Liver (tissue), 9 donors: Measurements from ENCODE around the gene SMAD7. TPM values are rescaled to one million over a fixed set of nuclear protein-coding genes. Genes with fewer than 3 reads are reported as not detected.

ENCODE experiments used
- DNase-seq: peaks from one replicate; pipeline ENCODE4 v3.0.0-alpha.2; 2017; ENCODE audit warnings: low spot score
- H3K27ac ChIP-seq, 2 donors: one replicate each; pipeline ENCODE4 v1.7.0; 2013; ENCODE audit warnings: inconsistent platforms in 2 of 2, low read length in 2 of 2, control low read depth in 1 of 2, low read depth in 1 of 2, mild to moderate bottlenecking in 1 of 2
- H3K27me3 ChIP-seq, 4 donors: one replicate each; pipeline versions ENCODE4 v1.6.1 to v1.7.0; 2013; ENCODE audit warnings: low read length in 3 of 4, inconsistent platforms in 1 of 4, mild to moderate bottlenecking in 1 of 4, moderate library complexity in 1 of 4; ENCODE audit not compliant: control insufficient read depth in 4 of 4, insufficient read depth in 4 of 4
- H3K36me3 ChIP-seq, 4 donors: one replicate each; pipeline versions ENCODE4 v1.6.1 to v1.7.0; 2013; ENCODE audit warnings: low read length in 3 of 4, mild to moderate bottlenecking in 3 of 4, low read depth in 1 of 4, moderate library complexity in 1 of 4; ENCODE audit not compliant: control insufficient read depth in 4 of 4, insufficient read depth in 3 of 4
- H3K4me1 ChIP-seq, 4 donors: one replicate each; pipeline versions ENCODE4 v1.6.1 to v1.7.0; 2013; ENCODE audit warnings: low read length in 3 of 4, mild to moderate bottlenecking in 3 of 4, moderate library complexity in 1 of 4; ENCODE audit not compliant: control insufficient read depth in 4 of 4, insufficient read depth in 4 of 4
- H3K4me3 ChIP-seq, 3 donors: one replicate each; pipeline versions ENCODE4 v1.6.1 to v1.7.0; 2013; ENCODE audit warnings: low read length in 3 of 3, control low read depth in 1 of 3, low read depth in 1 of 3, mild to moderate bottlenecking in 1 of 3
- H3K9ac ChIP-seq, 2 donors: one replicate each; pipeline ENCODE4 v1.7.0; 2013; ENCODE audit warnings: low read length in 2 of 2, mild to moderate bottlenecking in 2 of 2, moderate library complexity in 2 of 2, control low read depth in 1 of 2, low read depth in 1 of 2
- H3K9me3 ChIP-seq, 4 donors: one replicate each; pipeline versions ENCODE4 v1.6.1 to v1.7.0; 2013; ENCODE audit warnings: low read length in 3 of 4; ENCODE audit not compliant: control insufficient read depth in 4 of 4
- FOXA1 ChIP-seq: IDR thresholded peaks from 2 replicates; pipeline ENCODE4 v1.6.1; 2016; ENCODE audit warnings: antibody characterized with exemption
- FOXA2 ChIP-seq: IDR thresholded peaks from 2 replicates; pipeline ENCODE4 v1.6.1; 2016; ENCODE audit warnings: antibody characterized with exemption
- HNF4A ChIP-seq, 2 donors: conservative IDR thresholded peaks; 2 replicates each; pipeline ENCODE4 v1.6.1; 2016; ENCODE audit warnings: antibody characterized with exemption in 2 of 2, mild to moderate bottlenecking in 2 of 2
- JUND ChIP-seq, 2 donors: IDR thresholded peaks; 2 replicates each; pipeline ENCODE4 v1.6.1; 2016; ENCODE audit warnings: antibody characterized with exemption in 2 of 2
- NR2F2 ChIP-seq: IDR thresholded peaks from 2 replicates; pipeline ENCODE4 v1.6.1; 2016; ENCODE audit warnings: antibody characterized with exemption
- RAD21 ChIP-seq, 2 donors: IDR thresholded peaks; 2 replicates each; pipeline ENCODE4 v1.6.1; 2016; ENCODE audit warnings: antibody characterized with exemption in 2 of 2, mild to moderate bottlenecking in 2 of 2
- SP1 ChIP-seq: IDR thresholded peaks from 2 replicates; pipeline ENCODE4 v1.6.1; 2018; ENCODE audit warnings: antibody characterized with exemption, mild to moderate bottlenecking
- YY1 ChIP-seq: IDR thresholded peaks from 2 replicates; pipeline ENCODE4 v1.6.1; 2016; ENCODE audit warnings: antibody characterized with exemption, mild to moderate bottlenecking
- WGBS: extraction: QIAGEN DNeasy Blood & Tissue Kit; methylation state at CpG from one replicate; pipeline ENCODE4 v1.1.7; 2013; 5-methylcytosine and 5-hydroxymethylcytosine counted together
- polyA plus RNA-seq, 2 donors: library from polyadenylated mRNA; stranded (reverse) in 1 of 2; unstranded in 1 of 2; fragments of 200-250 nt in 1 of 2; fragments of >200 nt in 1 of 2; fragmentation: Nextera tagmentation in 1 of 2; extraction: Ambion mirVana in 1 of 2; gene quantifications; one replicate each; pipeline versions ENCODE4 v1.2.1 to v1.2.3, GENCODE V29; 2013 to 2015
- total RNA-seq, 2 donors: library from RNA; depleted of rRNA; stranded (reverse); fragments of >200 nt; gene quantifications; one replicate each; pipeline ENCODE4 v1.2.3, GENCODE V29; 2014
- TF ChIP-seq, protein P1 (sequence below): IDR thresholded peaks from 2 replicates; pipeline ENCODE4 v1.6.1; 2016; ENCODE audit warnings: antibody characterized with exemption
- TF ChIP-seq, protein P2 (sequence below): IDR thresholded peaks from 2 replicates; pipeline ENCODE4 v1.6.1; 2016; ENCODE audit warnings: antibody characterized with exemption, mild to moderate bottlenecking
- TF ChIP-seq, protein P3 (sequence below): IDR thresholded peaks from 2 replicates; pipeline ENCODE4 v1.6.1; 2016; ENCODE audit warnings: antibody characterized with exemption
- donor health status: healthy.
- donor health status: healthy.
- donor health status: healthy.
- donor health status: healthy.
- donor health status: healthy.

Gene SMAD7
- total and polyA plus RNA-seq, 4 donors = 3.2 to 11.8 (median 10.1) TPM

DNA sequence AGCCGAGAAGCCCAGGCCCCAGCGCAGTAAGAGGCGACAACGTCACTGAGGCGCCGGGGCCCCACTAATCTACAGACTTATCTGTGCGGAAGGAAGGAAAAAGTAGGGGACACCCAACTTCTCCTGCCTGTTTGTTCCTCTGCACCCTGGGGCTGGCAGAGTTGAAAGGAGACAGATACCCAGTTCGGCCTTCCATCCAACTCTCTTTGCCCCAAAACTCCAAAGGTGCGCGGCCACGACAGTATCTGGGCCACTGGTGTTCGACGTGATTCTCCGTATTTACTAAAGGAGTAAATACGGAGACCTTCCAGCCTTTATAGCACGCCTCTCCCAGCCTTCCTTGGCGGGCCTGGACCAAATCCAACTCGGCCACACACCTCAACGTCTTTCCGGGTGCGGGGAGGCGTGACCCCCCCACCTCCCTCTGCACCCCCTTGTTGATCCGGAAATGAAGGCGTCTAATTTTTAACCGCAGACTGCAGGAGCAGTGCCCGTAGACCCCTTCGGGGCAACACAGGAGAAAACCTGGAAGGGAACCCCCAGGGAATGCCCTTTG, 1.6 kb downstream of the SMAD7 start:
- H3K27ac ChIP-seq = peak overlapping the region; percentile 66 to 89
- H3K4me1 ChIP-seq = peaks cover 5 to 51% (median 43%) of the 10 kb centered on the region in 4 donors
- no peaks in the 10 kb centered on the region for H3K9me3 ChIP-seq
- H3K36me3 ChIP-seq = no peaks in the 10 kb centered on the region
- TF ChIP-seq, protein P1, sequence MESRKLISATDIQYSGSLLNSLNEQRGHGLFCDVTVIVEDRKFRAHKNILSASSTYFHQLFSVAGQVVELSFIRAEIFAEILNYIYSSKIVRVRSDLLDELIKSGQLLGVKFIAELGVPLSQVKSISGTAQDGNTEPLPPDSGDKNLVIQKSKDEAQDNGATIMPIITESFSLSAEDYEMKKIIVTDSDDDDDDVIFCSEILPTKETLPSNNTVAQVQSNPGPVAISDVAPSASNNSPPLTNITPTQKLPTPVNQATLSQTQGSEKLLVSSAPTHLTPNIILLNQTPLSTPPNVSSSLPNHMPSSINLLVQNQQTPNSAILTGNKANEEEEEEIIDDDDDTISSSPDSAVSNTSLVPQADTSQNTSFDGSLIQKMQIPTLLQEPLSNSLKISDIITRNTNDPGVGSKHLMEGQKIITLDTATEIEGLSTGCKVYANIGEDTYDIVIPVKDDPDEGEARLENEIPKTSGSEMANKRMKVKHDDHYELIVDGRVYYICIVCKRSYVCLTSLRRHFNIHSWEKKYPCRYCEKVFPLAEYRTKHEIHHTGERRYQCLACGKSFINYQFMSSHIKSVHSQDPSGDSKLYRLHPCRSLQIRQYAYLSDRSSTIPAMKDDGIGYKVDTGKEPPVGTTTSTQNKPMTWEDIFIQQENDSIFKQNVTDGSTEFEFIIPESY = no peak
- TF ChIP-seq FOXA1 (no peak), HNF4A (conservative IDR thresholded peaks at IDR 0.05) (no peak), RAD21 (IDR thresholded peaks at IDR 0.05) (peak in 1 of 2 donors; percentile 2), NR2F2 (peak; percentile 1), YY1 (no peak)
- TF ChIP-seq, protein P2, sequence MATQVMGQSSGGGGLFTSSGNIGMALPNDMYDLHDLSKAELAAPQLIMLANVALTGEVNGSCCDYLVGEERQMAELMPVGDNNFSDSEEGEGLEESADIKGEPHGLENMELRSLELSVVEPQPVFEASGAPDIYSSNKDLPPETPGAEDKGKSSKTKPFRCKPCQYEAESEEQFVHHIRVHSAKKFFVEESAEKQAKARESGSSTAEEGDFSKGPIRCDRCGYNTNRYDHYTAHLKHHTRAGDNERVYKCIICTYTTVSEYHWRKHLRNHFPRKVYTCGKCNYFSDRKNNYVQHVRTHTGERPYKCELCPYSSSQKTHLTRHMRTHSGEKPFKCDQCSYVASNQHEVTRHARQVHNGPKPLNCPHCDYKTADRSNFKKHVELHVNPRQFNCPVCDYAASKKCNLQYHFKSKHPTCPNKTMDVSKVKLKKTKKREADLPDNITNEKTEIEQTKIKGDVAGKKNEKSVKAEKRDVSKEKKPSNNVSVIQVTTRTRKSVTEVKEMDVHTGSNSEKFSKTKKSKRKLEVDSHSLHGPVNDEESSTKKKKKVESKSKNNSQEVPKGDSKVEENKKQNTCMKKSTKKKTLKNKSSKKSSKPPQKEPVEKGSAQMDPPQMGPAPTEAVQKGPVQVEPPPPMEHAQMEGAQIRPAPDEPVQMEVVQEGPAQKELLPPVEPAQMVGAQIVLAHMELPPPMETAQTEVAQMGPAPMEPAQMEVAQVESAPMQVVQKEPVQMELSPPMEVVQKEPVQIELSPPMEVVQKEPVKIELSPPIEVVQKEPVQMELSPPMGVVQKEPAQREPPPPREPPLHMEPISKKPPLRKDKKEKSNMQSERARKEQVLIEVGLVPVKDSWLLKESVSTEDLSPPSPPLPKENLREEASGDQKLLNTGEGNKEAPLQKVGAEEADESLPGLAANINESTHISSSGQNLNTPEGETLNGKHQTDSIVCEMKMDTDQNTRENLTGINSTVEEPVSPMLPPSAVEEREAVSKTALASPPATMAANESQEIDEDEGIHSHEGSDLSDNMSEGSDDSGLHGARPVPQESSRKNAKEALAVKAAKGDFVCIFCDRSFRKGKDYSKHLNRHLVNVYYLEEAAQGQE = no peak
- no peak for DNase-seq
- WGBS = under 1% methylated on average over 27 of the region's 27 CpGs
- no peaks in the 10 kb centered on the region for H3K27me3 ChIP-seq
- H3K4me3 ChIP-seq = peak overlapping the region; percentile 79 to 88 (median 83)
- peak overlapping the region; percentile 78 to 84 for H3K9ac ChIP-seq

DNA sequence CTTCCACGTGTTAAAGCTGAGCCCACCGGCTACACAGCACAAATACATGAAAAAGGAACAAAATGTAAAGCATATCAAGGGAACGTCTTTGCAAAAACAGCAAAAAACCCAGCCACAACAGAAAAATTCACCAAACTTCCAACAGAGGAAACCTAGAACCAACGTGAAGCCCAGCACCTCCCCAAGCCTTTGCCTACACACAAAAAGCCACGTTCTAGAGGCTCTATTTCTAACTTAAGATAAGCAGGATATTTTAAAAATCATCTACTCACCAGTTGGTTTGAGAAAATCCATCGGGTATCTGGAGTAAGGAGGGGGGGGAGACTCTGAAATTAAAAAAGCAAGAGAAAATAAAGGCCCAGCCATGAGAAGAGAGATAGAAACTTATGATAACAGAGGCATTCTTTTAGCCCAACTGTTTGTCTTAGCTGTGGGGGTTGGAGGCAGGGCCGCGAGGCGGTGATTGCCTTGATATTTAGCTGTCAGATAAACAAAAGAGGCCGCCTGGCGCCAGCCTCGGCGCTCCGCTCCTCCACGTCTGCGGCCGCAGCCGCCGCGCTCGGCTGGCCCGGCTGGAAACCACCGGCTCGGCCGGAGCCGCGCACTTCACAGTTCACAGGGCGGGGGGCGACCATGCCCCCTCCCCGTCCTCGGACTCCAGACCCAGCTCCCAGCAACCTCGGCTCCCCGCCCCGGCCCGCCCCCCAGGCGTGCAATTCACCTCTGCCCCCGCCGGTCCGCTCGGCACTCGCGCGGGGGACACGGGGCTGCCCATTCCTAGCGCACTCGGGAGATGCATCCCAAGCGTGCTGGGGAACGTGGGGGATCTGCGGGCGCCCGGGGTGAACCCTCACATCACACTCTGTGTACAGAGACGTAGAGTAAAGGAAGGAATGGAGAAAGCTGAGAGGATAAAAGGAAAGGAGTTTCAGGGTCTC, 2.4 kb downstream of the SMAD7 start:
- Histone ChIP-seq H3K4me1 (peaks cover 10 to 57% (median 50%) of the 10 kb centered on the region in 4 donors), H3K27me3 (no peaks in the 10 kb centered on the region), H3K9me3 (no peaks in the 10 kb centered on the region), H3K4me3 (peak overlapping the region; percentile 79 to 88 (median 83)), H3K36me3 (no peaks in the 10 kb centered on the region), H3K9ac (peak overlapping the region; percentile 84 to 91), H3K27ac (peak overlapping the region; percentile 66 to 89)
- under 1% methylated on average over 52 of the region's 52 CpGs for WGBS
- TF ChIP-seq, protein P3, sequence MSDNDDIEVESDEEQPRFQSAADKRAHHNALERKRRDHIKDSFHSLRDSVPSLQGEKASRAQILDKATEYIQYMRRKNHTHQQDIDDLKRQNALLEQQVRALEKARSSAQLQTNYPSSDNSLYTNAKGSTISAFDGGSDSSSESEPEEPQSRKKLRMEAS = no peak
- TF ChIP-seq RAD21 (IDR thresholded peaks at IDR 0.05) (peak in 1 of 2 donors; percentile 10), FOXA2 (no peak), JUND (IDR thresholded peaks at IDR 0.05) (no peak), SP1 (no peak), NR2F2 (no peak)
- TF ChIP-seq, protein P2 = peak; percentile 11
- peak; percentile 63 for DNase-seq
